HEK293T (cell line): ENCODE results near the gene UBE2O.

Source experiments
- BHLHE40 ChIP-seq: fragments of 450-650 bp; IDR thresholded peaks from 2 replicates; pipeline ENCODE4 v1.6.1; 2016; ENCODE audit warnings: mild to moderate bottlenecking, moderate library complexity, borderline replicate concordance
- CTBP1 ChIP-seq: fragments of 450-650 bp; IDR thresholded peaks from 2 replicates; pipeline ENCODE4 v1.6.1; 2016; ENCODE audit warnings: borderline replicate concordance
- FOXA1 ChIP-seq: fragments of 450-650 bp; IDR thresholded peaks from 2 replicates; pipeline ENCODE4 v1.6.1; 2016; ENCODE audit warnings: mild to moderate bottlenecking
- FOXK2 ChIP-seq: fragments of 450-650 bp; IDR thresholded peaks from 2 replicates; pipeline ENCODE4 v1.6.1; 2016; ENCODE audit warnings: mild to moderate bottlenecking
- NFRKB ChIP-seq: fragments of 450-650 bp; IDR thresholded peaks from 2 replicates; pipeline ENCODE4 v1.6.1; 2016; ENCODE audit warnings: mild to moderate bottlenecking, moderate library complexity
- SP1 ChIP-seq: fragments of 450-650 bp; IDR thresholded peaks from 2 replicates; pipeline ENCODE4 v1.6.1; 2017

- no peak for TF ChIP-seq SP1
- TF ChIP-seq BHLHE40 = no peak
- TF ChIP-seq NFRKB = no peak
- no peak for TF ChIP-seq FOXK2
- no peak for TF ChIP-seq FOXA1
- no peak for TF ChIP-seq CTBP1
These were observed 46.8 kb downstream of the UBE2O start for GRCh38 chr17:76405967-76406647.
